GM13976 (cell line): ENCODE data around the gene WHRN.

ENCODE experiments used
- DNase-seq: peaks from one replicate; pipeline ENCODE4 v3.0.0; 2012; ENCODE audit warnings: low spot score
- CTCF ChIP-seq: IDR thresholded peaks from 2 replicates; pipeline ENCODE4 v1.5.1; 2012; ENCODE audit warnings: borderline replicate concordance, mild to moderate bottlenecking; ENCODE audit not compliant: insufficient read depth; ENCODE audit errors: extremely low read depth, missing control alignments, control extremely low read depth
- in situ Hi-C: fragments of 300-500 bp; cut with MboI; formaldehyde crosslinking; loops from one replicate; pipeline ENCODE4 v1.12.0; 2022; ENCODE audit warnings: low sequenced_read_pairs, mixed read lengths, inconsistent platforms; ENCODE audit not compliant: unreplicated experiment

Gene WHRN

DNA sequence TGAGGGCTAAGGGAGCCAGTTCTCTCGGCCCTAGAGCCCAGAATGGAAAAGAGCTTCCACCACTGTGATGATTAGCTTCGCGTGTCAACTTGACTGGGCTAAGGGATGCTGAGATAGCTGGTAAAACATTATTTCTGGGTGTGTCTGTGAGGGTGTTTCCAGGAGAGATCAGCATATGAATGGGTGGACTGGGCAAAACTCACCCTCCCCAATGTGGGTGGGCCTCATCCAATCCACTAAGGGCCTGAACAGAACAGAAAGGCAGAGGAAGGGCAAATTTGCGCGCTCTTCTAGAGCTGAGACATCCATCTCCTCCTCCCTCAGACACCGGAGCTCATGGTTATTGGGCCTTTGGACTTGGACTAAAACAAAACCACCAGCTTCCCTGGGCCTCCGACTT lies 96.6 kb downstream of the WHRN start:
- TF ChIP-seq CTCF, result no peak

DNA sequence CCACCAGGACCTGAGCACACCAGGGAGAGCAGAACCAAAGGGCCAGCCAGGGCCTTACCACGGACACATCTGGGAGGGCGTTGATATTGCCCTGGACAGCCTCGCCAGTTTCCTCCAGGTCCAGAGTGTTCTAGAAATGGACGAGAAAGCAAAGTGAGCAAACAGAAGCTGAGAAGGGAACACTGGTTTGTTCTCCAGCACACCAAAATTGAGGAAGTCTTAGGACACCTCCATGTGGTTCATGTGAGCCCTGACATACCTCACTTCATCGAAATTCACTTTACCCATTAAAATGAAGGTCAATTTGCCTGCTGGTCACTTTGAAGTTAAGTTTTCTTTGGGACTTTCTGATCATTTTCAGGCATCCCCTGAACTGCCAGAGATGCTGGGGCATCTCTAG lies 97.4 kb downstream of the WHRN start:
- no peak for TF ChIP-seq CTCF
- in situ Hi-C loops, result loop anchor here (25.0 kb wide), 1 partner anchor 604 kb away; no protein-coding TSS in a partner anchor

More for the DNA sequence above, 96.6 kb downstream of the WHRN start:
- in situ Hi-C loops, result loop anchor here (25.0 kb wide), 1 partner anchor 604 kb away; no protein-coding TSS in a partner anchor
- no peak for DNase-seq

GRCh38 chr9:114406441-114406840 lies 98.8 kb downstream of the WHRN start:
- in situ Hi-C loops, result loop anchor here (25.0 kb wide), 1 partner anchor 606 kb away; no protein-coding TSS in a partner anchor
- TF ChIP-seq CTCF, result no peak
- no peak for DNase-seq

More for the DNA sequence above, 97.4 kb downstream of the WHRN start:
- no peak for DNase-seq

DNA sequence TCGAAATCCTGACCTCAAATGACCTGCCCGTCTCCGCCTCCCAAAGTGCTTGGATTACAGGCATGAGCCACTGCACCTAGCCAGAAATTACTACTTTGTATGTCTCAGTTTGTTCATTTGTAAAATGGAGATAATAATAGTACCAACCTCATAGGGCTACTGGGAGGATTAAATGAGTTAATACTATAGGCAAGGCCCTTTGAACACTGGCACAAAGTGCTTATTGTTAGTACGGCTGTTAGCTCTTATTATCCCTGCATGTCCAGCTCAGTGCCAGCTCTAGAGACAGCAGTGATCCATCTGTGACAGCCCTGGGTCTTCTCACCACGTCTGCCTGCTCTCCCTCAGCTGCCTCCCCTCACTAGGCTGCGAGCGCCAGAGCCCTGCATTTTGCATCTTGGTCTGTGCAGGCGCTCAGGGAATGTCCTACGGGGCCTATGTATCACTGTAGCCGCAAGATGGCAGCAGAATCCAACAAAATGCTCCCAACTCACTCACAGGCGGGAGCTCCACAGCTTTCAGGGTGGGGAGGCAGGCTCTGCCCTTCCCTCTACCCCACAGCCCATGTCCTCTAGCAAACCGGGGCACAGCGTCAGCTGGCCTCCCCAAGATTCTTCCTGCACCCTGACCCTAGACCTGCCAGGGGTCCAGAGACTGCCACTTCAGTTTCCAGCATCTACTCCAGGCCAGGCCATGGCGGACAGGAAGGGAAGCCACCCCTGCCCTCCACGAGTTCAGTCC lies 99.8 kb downstream of the WHRN start:
- peak; percentile 90 for DNase-seq
- in situ Hi-C loops, result loop anchor here (25.0 kb wide), 1 partner anchor 607 kb away; no protein-coding TSS in a partner anchor
- peak; percentile 82 for TF ChIP-seq CTCF

DNA sequence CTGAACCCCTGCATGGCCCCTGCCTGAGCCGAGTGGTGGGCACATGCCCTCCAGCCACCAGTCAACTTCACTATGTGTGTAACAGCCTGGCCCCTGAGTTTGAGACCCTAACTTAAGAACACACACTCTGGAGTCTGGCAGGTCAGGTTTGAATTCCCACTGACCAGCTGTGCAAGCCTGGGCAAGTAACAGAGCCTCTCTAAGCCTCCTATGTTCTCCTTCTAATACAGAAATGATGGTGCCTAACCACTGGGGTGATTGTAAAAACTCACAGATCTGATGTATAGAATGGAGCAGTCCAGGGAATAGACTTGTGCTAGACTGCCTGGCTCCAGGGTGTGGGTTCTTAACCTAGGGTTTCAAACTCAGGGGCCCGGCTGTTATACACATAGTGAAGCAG lies 100.7 kb downstream of the WHRN start:
- in situ Hi-C loops, result loop anchor here (25.0 kb wide), 1 partner anchor 608 kb away; no protein-coding TSS in a partner anchor
- TF ChIP-seq CTCF, result no peak

DNA sequence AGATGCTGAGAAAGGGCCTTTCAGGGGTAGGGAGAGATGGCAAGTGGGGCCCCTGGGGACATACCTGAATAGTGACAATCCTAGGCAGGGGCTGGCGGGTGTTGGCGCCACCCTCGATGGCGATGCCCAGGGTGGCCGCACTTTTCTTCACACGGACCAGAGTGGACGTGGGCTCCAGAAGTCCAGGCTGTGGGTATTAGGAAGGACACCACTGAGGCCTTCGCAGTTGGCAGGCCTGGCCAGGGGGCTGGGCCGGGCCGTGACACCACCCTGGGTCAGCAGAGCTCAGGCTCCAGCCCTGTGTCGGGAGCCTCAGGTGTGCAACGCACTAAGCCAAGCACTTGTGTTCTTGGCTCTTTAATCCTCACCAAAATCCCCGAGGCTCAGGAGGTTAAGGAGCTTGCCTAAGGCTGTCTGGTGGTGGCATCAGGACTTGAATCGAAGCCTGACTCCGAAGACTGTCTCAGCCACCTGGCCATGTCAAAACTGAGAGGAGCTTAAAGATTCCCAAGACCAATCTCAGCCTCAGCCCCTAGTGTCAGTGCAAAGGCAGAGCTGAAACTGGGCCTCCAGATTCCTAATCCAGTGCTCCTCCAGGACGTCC lies 102.0 kb downstream of the WHRN start:
- in situ Hi-C loops, result loop anchor here (25.0 kb wide), 1 partner anchor 609 kb away; no protein-coding TSS in a partner anchor
- no peak for DNase-seq
- TF ChIP-seq CTCF, result no peak

More for the DNA sequence above, 100.7 kb downstream of the WHRN start:
- no peak for DNase-seq
